ENCODE data around the gene MYCBPAP.
"Not testable (repeated sequence)": the region's sequence is repeated elsewhere in the genome, so short reads cannot be mapped to it uniquely, and the experiment has no call there.

MYCBPAP gene

GRCh38 chr17:50472761-50473161 is 35.5 kb upstream of the MYCBPAP start:
- not testable (repeated sequence) for DNase-seq

DNA sequence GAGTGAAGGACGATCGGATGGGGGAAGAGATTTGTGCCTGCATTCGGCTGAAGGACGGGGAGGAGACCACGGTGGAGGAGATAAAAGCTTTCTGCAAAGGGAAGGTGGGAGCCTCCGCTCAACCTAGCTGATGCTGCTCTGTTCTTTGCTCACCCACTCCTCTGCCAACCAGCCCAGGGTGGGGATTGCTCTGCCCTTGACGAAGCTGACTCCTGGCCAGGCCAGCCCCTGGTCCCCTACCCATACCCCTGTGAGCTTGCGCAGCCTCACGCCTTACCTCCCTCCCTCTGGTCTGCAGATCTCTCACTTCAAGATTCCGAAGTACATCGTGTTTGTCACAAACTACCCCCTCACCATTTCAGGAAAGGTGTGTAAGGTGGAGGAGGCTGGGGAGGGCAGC is 34.3 kb upstream of the MYCBPAP start:
- DNase-seq, result no peak

DNA sequence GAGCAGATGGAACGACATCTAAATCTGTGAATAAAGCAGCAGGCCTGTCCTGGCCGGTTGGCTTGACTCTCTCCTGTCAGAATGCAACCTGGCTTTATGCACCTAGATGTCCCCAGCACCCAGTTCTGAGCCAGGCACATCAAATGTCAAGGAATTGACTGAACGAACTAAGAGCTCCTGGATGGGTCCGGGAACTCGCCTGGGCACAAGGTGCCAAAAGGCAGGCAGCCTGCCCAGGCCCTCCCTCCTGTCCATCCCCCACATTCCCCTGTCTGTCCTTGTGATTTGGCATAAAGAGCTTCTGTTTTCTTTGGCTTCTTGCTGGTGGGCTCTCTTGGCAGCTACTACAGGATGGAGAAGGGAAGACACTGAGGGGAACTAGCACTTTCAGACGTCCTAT is 33.7 kb upstream of the MYCBPAP start:
- no peak for DNase-seq

GRCh38 chr17:50475362-50475761 is 32.9 kb upstream of the MYCBPAP start:
- DNase-seq, result no peak

GRCh38 chr17:50475775-50476544 is 32.3 kb upstream of the MYCBPAP start:
- not testable (repeated sequence) for DNase-seq

GRCh38 chr17:50476545-50477315 is 31.5 kb upstream of the MYCBPAP start:
- no peak for DNase-seq

- DNase-seq, result no peak
These were observed 30.3 kb upstream of the MYCBPAP start for GRCh38 chr17:50477976-50478375.

- peak; percentile 93 for DNase-seq
These were observed 29.6 kb upstream of the MYCBPAP start, which contains the start of gene RSAD1 for GRCh38 chr17:50478391-50479381. RSAD1 (plus strand) TSS chr17:50478860; CDS start chr17:50478885, 25 bp downstream.

DNA sequence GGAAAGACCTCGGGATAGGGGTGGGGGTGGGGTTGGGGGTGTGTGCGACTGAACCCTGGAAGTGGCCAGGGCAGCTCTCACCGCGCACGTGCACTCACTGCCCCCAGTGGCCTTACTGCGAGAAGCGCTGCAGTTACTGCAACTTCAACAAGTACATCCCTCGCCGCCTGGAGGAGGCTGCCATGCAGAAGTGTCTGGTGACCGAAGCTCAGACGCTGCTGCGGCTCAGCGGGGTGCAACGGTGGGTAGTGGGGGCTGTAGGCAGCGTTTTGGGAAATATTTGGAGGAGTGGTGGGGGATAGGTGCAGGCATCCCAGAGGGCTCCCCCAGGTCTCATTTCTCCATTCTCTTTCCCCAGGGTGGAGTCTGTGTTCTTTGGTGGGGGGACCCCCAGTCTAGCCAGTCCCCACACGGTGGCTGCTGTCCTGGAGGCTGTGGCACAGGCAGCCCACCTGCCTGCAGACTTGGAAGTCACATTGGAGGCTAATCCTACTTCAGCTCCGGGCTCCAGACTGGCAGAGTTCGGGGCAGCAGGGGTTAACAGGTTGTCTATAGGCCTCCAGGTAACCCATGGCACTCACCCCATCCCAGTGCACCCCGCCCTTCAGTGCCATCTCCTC is 28.6 kb upstream of the MYCBPAP start:
- peak; percentile 82 for DNase-seq

- no peak for DNase-seq
These were observed 28.0 kb upstream of the MYCBPAP start for GRCh38 chr17:50480142-50480764.

DNA sequence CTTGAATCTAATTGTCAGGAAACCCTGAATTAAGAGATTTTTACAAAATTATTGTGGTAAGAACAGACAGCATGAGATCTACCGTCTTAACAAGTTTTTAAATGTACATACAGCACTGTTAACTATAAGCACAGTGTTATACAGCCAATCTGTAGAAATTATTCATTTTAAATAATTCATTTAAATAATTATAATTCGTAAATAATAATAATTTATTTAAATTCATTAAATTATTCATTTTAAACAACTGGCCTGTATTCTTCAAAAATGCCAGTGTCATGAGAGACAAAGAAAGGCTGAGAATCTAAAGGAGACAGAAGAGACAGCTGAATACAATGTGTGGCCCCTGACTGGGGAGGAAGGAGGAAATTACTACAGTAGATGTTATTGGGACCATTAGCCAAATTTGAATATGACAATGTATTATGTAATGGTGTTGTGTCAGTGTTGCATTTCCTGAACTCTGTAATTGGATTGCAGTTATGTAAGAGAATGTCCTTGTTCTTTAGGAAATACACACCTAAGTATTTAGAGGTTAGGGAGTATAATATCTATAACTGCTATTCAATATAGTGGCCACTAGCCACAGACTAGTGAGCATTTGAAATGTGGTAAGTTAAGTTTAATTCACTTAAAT is 27.3 kb upstream of the MYCBPAP start:
- no peak for DNase-seq

DNA sequence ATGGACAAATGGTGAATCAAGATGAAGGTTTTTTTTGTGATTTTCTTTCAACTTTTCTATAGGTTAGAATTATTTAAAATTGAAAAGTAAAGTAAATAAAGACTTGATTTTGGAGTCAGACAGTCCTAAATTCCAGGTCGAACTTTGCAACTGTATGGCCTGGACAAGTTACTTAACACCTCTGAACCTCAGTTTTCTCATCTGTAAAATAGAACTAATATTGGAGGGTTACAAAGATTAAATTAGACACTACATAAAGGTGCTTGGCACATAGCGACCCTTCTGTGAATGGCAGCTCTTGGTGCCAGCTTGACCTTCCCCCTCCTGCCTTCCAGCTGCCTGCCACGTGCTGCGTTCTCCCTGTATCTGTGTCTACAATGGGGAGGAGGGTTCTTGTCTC is 26.6 kb upstream of the MYCBPAP start:
- DNase-seq, result no peak

- DNase-seq, result no peak
These were observed 26.1 kb upstream of the MYCBPAP start for GRCh38 chr17:50482110-50482509.

- peak; percentile 87 for DNase-seq
These were observed 25.7 kb upstream of the MYCBPAP start for GRCh38 chr17:50482516-50482915.

GRCh38 chr17:50483266-50483665 is 25.0 kb upstream of the MYCBPAP start:
- no peak for DNase-seq

- DNase-seq, result no peak
These were observed 23.7 kb upstream of the MYCBPAP start for GRCh38 chr17:50484386-50485155.

- DNase-seq, result no peak
These were observed 20.8 kb upstream of the MYCBPAP start for GRCh38 chr17:50487213-50488096.

- DNase-seq, result no peak
These were observed 19.4 kb upstream of the MYCBPAP start for GRCh38 chr17:50488880-50489279.

- no peak for DNase-seq
These were observed 16.7 kb upstream of the MYCBPAP start for GRCh38 chr17:50491505-50491904.

- DNase-seq, result no peak
These were observed 16.0 kb upstream of the MYCBPAP start for GRCh38 chr17:50492214-50492613.

Measured in activated CD4-positive, alpha-beta T cell treated with anti-CD3 and anti-CD28 coated beads, Interleukin-10, Interleukin-2, amounts not matched to agents 100 ng/mL and 50 ng/mL, durations not matched to agents 16 hours and 8 hours (primary cell).